AG10803 (cell line): ENCODE measurements around the gene GCH1.

ENCODE experiments used
- DNase-seq: peaks from one replicate; pipeline ENCODE4 v3.0.0; 2010; ENCODE audit warnings: low read depth
- H3K4me3 ChIP-seq: 2 replicates; pipeline ENCODE4 v1.5.1; 2011; ENCODE audit warnings: mild to moderate bottlenecking, low read length, control low read depth
- CTCF ChIP-seq: conservative IDR thresholded peaks from 2 replicates; pipeline ENCODE4 v1.5.1; 2011; ENCODE audit warnings: mild to moderate bottlenecking, low read length, control low read depth, inconsistent platforms

The GCH1 gene

DNA sequence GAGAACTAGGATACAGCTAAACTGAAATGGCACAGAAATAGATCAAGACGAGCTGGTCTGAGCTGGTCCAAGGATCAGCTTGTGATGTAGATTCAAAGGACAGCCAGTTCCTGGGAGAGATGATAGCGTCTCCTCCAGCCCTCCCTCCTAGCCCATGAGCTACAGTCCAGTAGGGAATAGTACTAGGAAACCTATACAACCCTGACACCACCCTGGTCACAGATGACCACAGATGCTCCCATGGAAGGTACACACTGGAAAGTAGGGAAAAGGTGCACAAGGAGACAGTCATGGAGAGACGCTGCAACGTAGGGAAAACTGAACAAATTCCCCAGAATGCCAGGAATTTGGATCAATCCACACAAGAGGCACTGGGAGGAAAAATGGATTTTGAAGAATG, 6.9 kb downstream of the GCH1 start:
- DNase-seq: no peak
- H3K4me3 ChIP-seq: no peak overlapping the region
- TF ChIP-seq CTCF: no peak

GRCh38 chr14:54894995-54895394, 7.6 kb downstream of the GCH1 start:
- no peak for DNase-seq
- no peak for TF ChIP-seq CTCF
- no peak overlapping the region for H3K4me3 ChIP-seq

GRCh38 chr14:54893151-54893760, 9.4 kb downstream of the GCH1 start:
- H3K4me3 ChIP-seq: no peak overlapping the region
- DNase-seq: peak; percentile 54
- peak; percentile 86 for TF ChIP-seq CTCF

GRCh38 chr14:54891471-54892245, 11.0 kb downstream of the GCH1 start:
- DNase-seq: no peak
- TF ChIP-seq CTCF: no peak
- H3K4me3 ChIP-seq: no peak overlapping the region

- TF ChIP-seq CTCF: no peak
- DNase-seq: no peak
These were observed 11.8 kb downstream of the GCH1 start for GRCh38 chr14:54890788-54891187.

DNA sequence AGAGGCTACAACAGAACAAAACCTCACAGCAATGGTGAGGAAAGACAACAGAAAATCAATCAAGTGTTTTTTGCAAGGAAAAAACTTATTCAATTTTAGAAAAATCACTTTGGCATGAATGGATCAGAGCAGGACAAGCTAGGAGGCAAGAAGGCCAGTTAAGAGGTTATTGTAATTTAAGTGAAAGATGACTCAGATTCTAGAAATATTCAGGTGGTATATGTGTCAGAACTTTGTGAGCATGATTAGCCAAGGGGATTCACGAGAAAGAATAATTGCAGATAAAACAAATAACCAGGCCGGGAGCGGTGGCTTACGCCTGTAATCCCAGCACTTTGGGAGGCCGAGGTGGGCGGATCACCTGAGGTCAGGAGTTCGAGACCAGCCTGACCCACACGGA, 12.7 kb downstream of the GCH1 start:
- TF ChIP-seq CTCF: no peak
- DNase-seq: no peak
- no peak overlapping the region for H3K4me3 ChIP-seq

More at GRCh38 chr14:54890788-54891187, 11.8 kb downstream of the GCH1 start:
- no peak overlapping the region for H3K4me3 ChIP-seq

DNA sequence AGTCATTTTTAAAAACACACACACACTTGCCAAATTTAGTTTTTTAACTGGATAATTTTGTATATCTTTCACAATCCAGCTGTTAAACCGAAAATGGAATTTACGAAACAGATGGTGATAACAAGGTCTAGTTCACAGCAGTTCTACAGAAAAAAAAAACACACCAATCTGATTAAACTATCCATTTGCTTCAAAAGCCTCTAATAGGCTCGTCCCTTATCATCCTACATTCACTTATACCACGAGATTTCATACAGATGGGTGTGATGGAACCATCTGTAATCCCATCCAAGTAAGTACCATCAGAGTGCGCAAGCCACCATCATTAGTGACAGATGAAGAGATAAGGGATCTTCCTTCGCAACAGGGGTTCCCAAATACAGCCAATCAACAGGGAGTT, 20.1 kb downstream of the GCH1 start:
- no peak overlapping the region for H3K4me3 ChIP-seq
- no peak for TF ChIP-seq CTCF
- no peak for DNase-seq
